ENCODE measurements around the gene SNAP91.

DNA sequence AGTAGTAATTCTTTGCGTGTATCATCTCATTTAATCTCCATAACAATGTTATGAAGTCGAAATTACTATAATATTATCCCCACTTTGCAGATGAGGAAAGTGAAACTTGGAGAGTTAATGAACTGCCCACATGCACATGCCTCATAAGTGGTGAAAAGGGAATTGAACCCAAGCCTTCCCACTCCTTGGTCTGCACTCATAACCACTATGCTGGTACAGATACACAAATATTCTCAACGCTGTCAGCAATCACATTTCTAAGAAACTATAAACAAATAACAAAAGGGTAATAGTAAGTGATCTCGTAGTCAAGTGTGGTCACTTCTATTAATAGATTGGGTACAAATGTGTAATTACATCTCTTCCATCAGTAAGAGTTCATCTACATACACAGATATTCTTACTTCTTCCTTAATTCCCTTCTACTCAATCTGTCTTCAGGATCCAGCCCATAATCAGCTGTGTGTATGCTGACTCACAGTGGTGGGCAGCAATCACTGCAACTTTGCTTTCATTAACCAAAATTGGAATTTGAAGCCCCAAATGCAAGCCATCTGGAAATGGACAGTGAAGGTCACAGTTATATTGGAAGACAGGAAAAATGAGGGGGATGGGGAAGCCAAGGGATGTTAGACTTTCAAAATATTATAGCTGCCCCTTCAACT lies 190.0 kb downstream of the SNAP91 start:
- peak; percentile 49 for TF ChIP-seq CTCF (IDR thresholded peaks at IDR 0.05)
- TF ChIP-seq EZH2 (IDR thresholded peaks at IDR 0.05): no peak
- no peak for TF ChIP-seq EZH2phosphoT487 (IDR thresholded peaks at IDR 0.05)

Data from neural progenitor cell (in vitro differentiated cells).